Activated CD4-positive, alpha-beta T cell treated with anti-CD3 and anti-CD28 coated beads for 1 hour (primary cell): ENCODE measurements around the gene HMGCS1.
A peak's percentile ranks its signal among the peaks of the same experiment; 100 is the strongest.
"Not testable (repeated sequence)": the region's sequence is repeated elsewhere in the genome, so short reads cannot be mapped to it uniquely, and the experiment has no call there.

Source experiments
- DNase-seq: peaks from one replicate; pipeline ENCODE4 v3.0.0-alpha.2; 2020

HMGCS1 gene

DNA sequence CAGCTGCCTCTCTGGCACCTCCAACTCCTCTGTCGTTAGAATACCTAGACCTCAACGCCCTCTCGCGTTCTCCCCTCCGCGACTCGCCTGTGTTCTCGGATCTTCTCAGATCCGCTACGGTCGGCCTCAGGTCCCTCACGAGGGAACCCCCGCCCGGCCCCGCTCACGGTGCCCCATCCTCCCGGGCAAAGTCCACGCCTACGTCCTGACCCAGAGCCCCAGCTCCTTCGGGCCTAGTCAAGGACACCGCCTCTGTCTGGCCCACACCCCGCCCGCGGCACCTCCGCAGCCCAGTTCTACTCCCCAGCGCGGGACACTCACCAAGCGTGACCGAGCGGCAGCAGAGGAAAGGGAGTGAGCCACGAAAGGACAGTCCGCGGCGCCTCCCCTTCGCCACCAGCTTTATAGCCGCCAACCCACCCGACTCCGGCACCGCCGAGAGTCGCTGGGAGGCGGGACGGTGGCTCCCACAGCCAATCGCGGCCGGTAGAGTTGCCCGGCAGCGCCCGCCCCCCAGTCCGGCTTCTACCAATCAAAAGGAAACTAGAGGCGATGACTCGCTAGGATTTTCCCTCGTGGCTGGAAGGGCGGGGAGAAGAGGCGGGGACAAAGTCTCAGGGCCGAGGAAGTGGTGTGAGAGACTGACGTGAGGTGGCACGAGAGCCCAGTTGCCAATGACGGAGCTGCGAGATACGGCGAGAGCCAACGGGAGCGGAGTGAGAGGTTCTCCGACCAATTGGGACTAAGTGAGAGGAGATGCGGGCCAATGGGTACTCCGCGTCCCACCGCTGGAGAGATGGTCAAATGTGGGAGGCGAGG lies at the start of gene HMGCS1:
HMGCS1 (minus strand) TSS at position 378 of the 819 bp plus-strand sequence. CDS start 14,447 bp downstream, outside the sequence.
- peak; percentile 97 for DNase-seq

- DNase-seq, result no peak
Measured at GRCh38 chr5:43358726-43359125, 45.5 kb upstream of the HMGCS1 start.

GRCh38 chr5:43358301-43358700 lies 45.1 kb upstream of the HMGCS1 start:
- no peak for DNase-seq

- DNase-seq, result no peak
Measured at GRCh38 chr5:43357878-43358281, 44.7 kb upstream of the HMGCS1 start.

GRCh38 chr5:43357067-43357466 lies 43.9 kb upstream of the HMGCS1 start:
- no peak for DNase-seq

DNA sequence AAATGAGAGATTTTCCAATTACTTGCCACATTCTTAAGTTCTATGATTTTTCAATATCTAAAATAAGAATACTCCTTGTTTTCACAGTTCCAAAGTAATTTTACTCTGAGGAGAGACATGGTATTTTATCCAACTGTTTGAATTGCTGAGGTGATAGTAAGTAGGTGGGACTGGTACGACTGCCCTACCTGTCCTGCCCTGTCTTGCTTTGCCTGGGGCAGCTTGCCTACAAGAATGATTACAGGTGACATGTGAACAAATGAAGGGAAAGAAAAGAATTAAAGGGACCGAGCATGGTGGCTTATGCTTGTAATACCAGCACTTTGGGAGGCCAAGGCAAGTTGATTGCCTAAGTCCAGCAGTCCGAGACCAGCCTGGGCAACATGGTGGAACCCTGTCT lies 41.6 kb upstream of the HMGCS1 start:
- no peak for DNase-seq

DNA sequence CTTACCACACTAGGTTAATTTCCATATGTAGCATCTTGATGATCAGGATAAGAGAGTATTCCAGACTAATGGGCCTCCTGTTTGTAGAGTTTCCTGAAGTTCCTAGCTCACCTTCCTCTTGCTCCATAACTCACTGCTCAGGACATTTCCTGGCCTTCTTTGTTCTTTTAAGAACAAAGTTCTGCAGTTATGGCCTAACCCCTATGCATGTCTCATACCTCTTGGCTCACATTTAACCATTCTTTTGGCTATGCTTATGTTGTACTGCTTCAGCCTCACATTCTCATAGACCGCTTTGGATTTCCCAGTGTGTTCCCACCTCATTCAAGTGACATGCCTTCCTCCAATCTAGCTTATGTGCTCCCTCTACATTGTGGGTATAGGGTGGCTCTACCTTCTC lies 40.5 kb upstream of the HMGCS1 start:
- no peak for DNase-seq

DNA sequence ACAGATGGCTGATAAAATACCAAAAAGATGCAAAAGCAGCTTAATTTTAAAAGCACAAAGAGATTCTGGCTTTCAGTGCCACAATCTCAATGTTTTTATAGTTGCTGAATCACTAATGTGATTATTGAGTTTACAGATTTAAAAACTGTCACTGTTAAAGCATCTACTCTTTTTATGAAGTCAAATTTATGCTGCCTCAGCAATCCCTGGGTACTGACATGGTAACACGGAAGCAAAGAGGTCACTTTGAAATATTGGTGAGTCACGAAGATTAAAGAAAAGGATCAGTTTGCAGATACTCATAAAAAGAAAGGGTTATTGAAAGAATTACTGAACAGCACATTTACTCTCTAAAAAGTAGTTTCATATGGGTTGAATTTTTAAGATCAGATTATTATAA lies 39.7 kb upstream of the HMGCS1 start:
- DNase-seq, result no peak

DNA sequence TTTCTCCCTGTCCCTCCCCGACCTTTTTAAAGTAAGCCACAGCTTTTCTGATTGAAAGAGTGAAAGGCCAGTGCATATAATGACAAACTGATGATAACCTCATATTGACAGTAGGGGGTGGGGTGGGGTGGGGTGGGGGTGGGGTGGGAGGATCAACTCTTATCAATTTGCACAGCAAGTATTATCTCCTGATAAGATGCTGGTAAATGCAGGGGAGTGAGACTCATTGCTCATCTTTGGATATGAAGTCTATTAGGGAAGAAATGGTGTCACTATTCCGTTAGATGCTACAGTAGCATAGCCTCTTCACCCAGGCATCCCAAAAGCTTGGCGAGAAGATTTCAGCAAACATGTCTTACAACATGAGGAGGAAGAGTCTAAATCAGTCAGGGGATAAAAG lies 38.9 kb upstream of the HMGCS1 start:
- DNase-seq, result no peak

DNA sequence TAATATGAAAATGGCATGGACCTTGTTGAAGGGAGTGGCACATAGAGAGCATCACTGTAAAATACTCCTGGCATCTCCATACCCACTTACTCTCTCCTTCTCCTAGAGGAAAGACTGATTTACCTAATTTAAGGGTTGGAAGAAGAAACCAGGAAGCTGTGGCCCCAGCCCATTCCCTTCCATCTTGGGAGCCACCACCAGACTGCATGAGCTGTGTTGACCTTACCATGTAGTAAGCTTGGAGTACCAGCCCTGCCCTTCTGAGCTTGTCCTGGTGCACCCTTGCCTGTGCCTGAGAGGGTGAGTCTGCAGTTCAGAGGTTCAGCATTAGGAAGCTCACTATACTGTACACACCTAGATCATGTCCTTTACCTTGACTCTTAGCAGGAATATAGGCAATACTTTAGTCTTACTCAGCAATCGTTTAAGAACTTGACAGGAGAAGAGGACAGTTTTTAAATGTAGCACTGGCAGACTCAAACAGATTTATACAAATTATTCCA lies 35.7 kb upstream of the HMGCS1 start:
- no peak for DNase-seq

GRCh38 chr5:43348207-43348606 lies 35.0 kb upstream of the HMGCS1 start:
- DNase-seq, result no peak

- no peak for DNase-seq
Measured at GRCh38 chr5:43338862-43339261, 25.6 kb upstream of the HMGCS1 start.

GRCh38 chr5:43336159-43336558 lies 22.9 kb upstream of the HMGCS1 start:
- DNase-seq, result no peak

- DNase-seq, result no peak
Measured at GRCh38 chr5:43335681-43336080, 22.5 kb upstream of the HMGCS1 start.

DNA sequence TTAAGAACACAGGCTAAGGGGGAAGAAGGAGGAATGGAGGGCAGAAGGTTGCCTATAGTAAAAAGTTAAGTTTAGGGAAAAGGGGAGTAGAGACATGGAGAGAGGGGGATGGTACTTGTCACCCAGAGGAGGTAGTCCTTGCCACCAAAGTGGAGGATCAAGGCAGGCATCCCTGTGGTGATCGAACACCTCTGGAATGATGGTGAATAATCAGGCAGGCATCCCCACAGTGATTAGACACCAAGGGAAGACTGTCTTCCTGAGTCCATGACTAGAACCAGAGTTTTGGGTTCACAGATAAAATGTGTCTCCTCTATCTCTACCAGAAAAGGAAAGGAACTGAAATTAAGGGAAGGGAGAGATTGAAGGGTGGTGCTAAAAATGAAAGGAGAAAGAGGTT lies 19.2 kb upstream of the HMGCS1 start:
- no peak for DNase-seq

- not testable (repeated sequence) for DNase-seq
Measured at GRCh38 chr5:43325624-43326023, 12.4 kb upstream of the HMGCS1 start.

DNA sequence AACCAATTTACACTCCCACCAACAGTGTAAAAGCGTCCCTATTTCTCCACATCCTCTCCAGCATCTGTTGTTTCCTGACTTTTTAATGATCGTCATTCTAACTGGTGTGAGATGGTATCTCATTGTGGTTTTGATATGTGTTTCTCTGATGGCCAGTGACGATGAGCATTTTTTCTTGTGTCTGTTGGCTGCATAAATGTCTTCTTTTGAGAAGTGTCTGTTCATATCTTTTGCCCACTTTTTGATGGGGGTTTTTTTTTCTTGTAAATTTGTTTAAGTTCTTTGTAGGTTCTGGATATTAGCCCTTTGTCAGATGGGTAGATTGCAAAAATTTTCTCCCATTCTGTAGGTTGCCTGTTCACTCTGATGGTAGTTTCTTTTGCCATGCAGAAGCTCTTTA lies 10.3 kb upstream of the HMGCS1 start:
- DNase-seq, result not testable (repeated sequence)

- DNase-seq, result no peak
Measured at GRCh38 chr5:43320846-43321245, 7.6 kb upstream of the HMGCS1 start.

DNA sequence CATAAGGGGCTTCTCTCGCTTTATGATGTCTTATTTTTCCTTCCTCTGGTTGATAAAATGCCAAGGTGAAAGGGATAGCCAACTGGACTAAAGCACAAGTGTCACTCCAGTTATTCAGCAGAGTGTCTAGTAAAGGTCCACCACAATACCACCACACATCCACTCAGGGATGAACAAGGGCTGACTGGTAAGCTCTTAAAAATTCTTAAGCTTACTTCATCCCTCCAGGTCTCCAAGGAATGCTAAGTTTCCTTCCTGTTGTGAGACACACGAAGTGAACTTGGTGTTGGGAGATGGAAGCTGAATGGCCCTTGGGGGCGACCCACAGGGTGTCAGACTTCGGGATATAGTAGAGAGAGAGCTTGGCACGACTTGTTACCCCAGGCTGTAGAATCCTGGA lies 3.2 kb upstream of the HMGCS1 start:
- no peak for DNase-seq

GRCh38 chr5:43315682-43316081 lies 2.5 kb upstream of the HMGCS1 start:
- DNase-seq, result no peak

DNA sequence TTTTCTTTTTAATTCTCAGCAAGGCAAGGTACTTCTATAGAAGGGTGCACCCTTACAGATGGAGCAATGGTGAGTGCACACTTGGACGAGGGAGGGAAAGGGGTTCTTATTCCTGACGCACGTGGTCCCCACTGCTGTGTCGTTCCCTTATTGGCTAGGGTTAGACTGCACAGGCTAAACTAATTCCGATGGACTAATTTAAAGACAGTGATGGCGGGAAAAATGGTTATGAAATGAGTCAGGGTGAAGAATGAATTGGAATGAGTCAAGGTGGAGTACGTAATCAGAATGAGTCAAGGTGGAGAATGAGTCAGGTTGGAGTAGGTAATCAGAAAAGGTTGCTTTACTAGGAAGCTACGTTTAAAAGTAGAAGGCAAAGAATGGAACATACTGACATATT lies 2.1 kb upstream of the HMGCS1 start:
- no peak for DNase-seq

DNA sequence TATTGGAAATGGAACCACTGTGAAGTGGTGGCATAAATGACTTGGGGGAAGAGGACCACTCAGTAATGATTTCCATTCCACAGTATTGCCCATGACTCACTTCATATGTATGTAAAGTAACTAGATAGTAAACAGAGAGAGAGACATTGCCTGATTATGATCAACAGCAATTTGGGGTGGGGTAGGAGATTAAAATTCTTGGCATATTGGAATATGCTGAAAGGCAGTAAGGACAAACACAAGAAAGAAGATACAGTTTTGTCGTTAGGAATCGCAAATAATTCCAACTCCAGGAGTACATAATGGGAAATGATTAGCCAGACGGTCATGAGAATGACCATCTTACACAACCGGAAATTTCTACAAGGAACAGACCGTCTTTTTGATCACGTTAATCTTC lies 1.5 kb upstream of the HMGCS1 start:
- DNase-seq, result no peak

GRCh38 chr5:43313854-43314457 lies 744 bp upstream of the HMGCS1 start:
- no peak for DNase-seq

DNA sequence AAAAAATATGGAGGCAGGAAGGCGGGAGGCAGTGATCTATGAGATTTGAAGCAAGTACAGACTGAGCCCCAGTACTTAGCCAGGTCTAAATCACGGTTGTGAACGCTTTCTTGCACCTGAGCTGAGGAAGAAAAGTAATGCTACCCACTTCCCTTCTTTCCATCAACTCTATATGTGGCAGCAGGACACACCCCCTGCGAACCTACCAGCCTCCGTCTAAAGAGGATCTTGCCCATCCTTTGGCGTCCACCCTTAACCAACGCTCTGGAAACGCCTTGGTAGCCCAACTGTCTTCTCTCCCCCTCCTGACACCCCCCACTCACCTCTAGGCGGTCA lies 545 bp downstream of the HMGCS1 start:
- no peak for DNase-seq
